Measurements from ENCODE around the gene ZNF618.

DNA sequence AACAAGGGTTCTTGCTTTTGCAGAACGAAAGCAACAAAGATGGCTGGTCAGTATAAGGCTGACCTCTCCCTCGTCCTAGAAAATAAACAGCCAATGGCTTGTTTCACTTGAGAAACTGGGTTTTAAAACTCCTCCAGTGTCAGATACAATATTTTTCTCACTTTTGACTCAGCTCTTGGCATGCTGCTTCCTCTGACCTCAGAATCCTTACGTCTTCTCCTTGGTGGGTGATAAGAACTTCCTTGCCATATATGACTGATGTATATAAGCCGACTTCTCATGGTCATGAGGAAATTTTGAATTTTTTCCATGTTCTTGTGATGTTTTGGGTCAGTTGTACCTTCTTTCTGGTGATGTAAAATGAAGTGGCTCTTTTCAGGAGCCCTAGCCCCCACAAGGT lies 3.8 kb downstream of the ZNF618 start:
- TF ChIP-seq, protein P1, sequence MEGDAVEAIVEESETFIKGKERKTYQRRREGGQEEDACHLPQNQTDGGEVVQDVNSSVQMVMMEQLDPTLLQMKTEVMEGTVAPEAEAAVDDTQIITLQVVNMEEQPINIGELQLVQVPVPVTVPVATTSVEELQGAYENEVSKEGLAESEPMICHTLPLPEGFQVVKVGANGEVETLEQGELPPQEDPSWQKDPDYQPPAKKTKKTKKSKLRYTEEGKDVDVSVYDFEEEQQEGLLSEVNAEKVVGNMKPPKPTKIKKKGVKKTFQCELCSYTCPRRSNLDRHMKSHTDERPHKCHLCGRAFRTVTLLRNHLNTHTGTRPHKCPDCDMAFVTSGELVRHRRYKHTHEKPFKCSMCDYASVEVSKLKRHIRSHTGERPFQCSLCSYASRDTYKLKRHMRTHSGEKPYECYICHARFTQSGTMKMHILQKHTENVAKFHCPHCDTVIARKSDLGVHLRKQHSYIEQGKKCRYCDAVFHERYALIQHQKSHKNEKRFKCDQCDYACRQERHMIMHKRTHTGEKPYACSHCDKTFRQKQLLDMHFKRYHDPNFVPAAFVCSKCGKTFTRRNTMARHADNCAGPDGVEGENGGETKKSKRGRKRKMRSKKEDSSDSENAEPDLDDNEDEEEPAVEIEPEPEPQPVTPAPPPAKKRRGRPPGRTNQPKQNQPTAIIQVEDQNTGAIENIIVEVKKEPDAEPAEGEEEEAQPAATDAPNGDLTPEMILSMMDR (IDR thresholded peaks at IDR 0.05; ENCODE audit: poor library complexity): no peak
- no peak for TF ChIP-seq EZH2 (IDR thresholded peaks at IDR 0.05; ENCODE audit: borderline replicate concordance)
